MM.1S (cell line): ENCODE measurements around the gene NAA35.

Experiments used
- DNase-seq: peaks from one replicate; pipeline ENCODE4 v3.0.0-alpha.2; 2015
- H2AFZ ChIP-seq: fragments of 300-600 bp; sonication (generic); 2 replicates; pipeline ENCODE4 v1.6.0; 2016; ENCODE audit warnings: antibody characterized with exemption, low read length
- H3F3A ChIP-seq: fragments of 300-600 bp; sonication (generic); 2 replicates; pipeline ENCODE4 v1.6.1; 2016; ENCODE audit warnings: mild to moderate bottlenecking, antibody characterized with exemption, low read length, moderate library complexity, mixed read lengths; ENCODE audit not compliant: insufficient read depth
- H3K27ac ChIP-seq: fragments of 300-600 bp; sonication (generic); 2 replicates; pipeline ENCODE4 v1.5.1; 2016; ENCODE audit warnings: mild to moderate bottlenecking, low read length
- H3K27me3 ChIP-seq: fragments of 300-600 bp; sonication (generic); replicated peaks from 2 replicates; pipeline ENCODE4 v1.6.0; 2016; ENCODE audit warnings: low read length; ENCODE audit not compliant: insufficient read depth
- H3K36me3 ChIP-seq: fragments of 300-600 bp; sonication (generic); replicated peaks from 2 replicates; pipeline ENCODE4 v1.6.1; 2016; ENCODE audit warnings: mild to moderate bottlenecking, low read length, mixed read lengths; ENCODE audit not compliant: insufficient read depth
- H3K4me1 ChIP-seq: fragments of 300-600 bp; sonication (generic); 2 replicates; pipeline ENCODE4 v1.6.1; 2016; ENCODE audit warnings: low read length, mixed read lengths
- H3K4me2 ChIP-seq: fragments of 300-600 bp; sonication (generic); 2 replicates; pipeline ENCODE4 v1.6.0; 2016; ENCODE audit warnings: low read depth, low read length
- H3K4me3 ChIP-seq: fragments of 300-600 bp; sonication (generic); 2 replicates; pipeline ENCODE4 v1.5.1; 2016; ENCODE audit warnings: low read length, mixed read lengths
- H3K79me2 ChIP-seq: fragments of 300-600 bp; sonication (generic); 2 replicates; pipeline ENCODE4 v1.6.1; 2016; ENCODE audit warnings: mixed run types, low read length, mixed read lengths
- H3K9ac ChIP-seq: fragments of 300-600 bp; sonication (generic); 2 replicates; pipeline ENCODE4 v1.6.1; 2016; ENCODE audit warnings: low read length, mixed read lengths
- H3K9me2 ChIP-seq: fragments of 300-600 bp; sonication (generic); replicated peaks from 2 replicates; pipeline ENCODE4 v1.6.1; 2016; ENCODE audit warnings: mild to moderate bottlenecking, low read length, mixed read lengths; ENCODE audit not compliant: insufficient read depth
- H3K9me3 ChIP-seq: fragments of 300-600 bp; sonication (generic); replicated peaks from 2 replicates; pipeline ENCODE4 v1.6.1; 2016; ENCODE audit warnings: mild to moderate bottlenecking, low read length, mixed read lengths; ENCODE audit not compliant: insufficient read depth
- H4K20me1 ChIP-seq: fragments of 300-600 bp; sonication (generic); 2 replicates; pipeline ENCODE4 v1.6.1; 2016; ENCODE audit warnings: mild to moderate bottlenecking, low read length, moderate library complexity, mixed read lengths; ENCODE audit not compliant: insufficient read depth
- EZH2 ChIP-seq: fragments of 300-600 bp; sonication (generic); optimal IDR thresholded peaks from 2 replicates; pipeline ENCODE3; 2017; ENCODE audit warnings: low read depth, mild to moderate bottlenecking, antibody characterized with exemption, low read length, mixed read lengths
- EZH2phosphoT487 ChIP-seq: fragments of 300-600 bp; sonication (generic); IDR thresholded peaks from 2 replicates; pipeline ENCODE4 v1.6.1; 2018; ENCODE audit warnings: antibody characterized with exemption, low read length
- TF ChIP-seq, protein P1 (sequence below): fragments of 300-600 bp; sonication (generic); IDR thresholded peaks from 2 replicates; pipeline ENCODE4 v1.5.1; 2016; ENCODE audit warnings: antibody characterized with exemption, low read length, mixed read lengths

The NAA35 gene

GRCh38 chr9:86041311-86041741, 100.4 kb downstream of the NAA35 start:
- no peaks in the 10 kb centered on the region for H3F3A ChIP-seq
- H3K79me2 ChIP-seq: no peaks in the 10 kb centered on the region
- no peak overlapping the region for H2AFZ ChIP-seq
- no peak overlapping the region for H3K27ac ChIP-seq
- H4K20me1 ChIP-seq: no peaks in the 10 kb centered on the region
- DNase-seq: no peak
- no peaks in the 10 kb centered on the region for H3K4me1 ChIP-seq
- H3K9me2 ChIP-seq: no peaks in the 10 kb centered on the region
- H3K4me2 ChIP-seq: no peak overlapping the region
- no peak overlapping the region for H3K4me3 ChIP-seq
- TF ChIP-seq, protein P1, sequence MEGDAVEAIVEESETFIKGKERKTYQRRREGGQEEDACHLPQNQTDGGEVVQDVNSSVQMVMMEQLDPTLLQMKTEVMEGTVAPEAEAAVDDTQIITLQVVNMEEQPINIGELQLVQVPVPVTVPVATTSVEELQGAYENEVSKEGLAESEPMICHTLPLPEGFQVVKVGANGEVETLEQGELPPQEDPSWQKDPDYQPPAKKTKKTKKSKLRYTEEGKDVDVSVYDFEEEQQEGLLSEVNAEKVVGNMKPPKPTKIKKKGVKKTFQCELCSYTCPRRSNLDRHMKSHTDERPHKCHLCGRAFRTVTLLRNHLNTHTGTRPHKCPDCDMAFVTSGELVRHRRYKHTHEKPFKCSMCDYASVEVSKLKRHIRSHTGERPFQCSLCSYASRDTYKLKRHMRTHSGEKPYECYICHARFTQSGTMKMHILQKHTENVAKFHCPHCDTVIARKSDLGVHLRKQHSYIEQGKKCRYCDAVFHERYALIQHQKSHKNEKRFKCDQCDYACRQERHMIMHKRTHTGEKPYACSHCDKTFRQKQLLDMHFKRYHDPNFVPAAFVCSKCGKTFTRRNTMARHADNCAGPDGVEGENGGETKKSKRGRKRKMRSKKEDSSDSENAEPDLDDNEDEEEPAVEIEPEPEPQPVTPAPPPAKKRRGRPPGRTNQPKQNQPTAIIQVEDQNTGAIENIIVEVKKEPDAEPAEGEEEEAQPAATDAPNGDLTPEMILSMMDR: no peak
- TF ChIP-seq EZH2: no peak
- TF ChIP-seq EZH2phosphoT487: no peak
- no peaks in the 10 kb centered on the region for H3K27me3 ChIP-seq
- H3K9me3 ChIP-seq: no peaks in the 10 kb centered on the region
- no peaks in the 10 kb centered on the region for H3K36me3 ChIP-seq
- H3K9ac ChIP-seq: no peak overlapping the region

DNA sequence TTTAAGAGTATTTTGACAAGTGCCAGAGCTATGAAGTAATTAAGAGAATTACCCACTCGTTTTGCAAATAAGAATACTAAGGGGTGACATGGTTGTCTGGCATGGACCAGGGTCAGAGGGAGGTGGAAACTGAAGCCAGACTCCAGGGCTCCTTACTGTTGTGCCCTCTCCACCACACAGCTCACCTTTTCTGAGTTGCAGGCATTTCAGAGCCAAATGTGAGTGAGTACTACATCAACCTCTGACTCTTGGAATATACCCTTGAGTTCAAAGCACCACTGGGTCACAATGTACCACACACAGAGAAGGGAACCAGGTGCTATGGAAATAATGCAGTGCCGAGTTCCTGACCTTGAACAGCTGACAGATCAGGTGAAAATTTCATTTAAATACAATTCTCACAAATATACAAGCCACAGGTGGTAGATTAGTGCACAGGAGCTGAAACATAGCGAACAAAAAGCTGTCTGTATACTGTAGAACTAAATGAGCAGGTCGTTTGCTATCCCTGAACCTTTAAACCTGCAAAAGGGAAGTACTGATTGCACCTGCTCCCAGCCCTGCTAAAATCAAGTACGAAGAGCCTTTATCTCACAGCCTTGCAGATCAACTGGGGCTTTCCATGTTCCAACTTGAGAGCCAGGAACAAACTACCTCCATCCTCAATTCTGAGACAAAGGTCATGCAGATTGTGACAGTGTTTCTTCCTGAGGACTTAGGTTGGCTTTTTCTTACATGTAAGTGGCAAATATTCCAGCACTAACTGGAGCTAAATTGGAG, 101.4 kb downstream of the NAA35 start:
- H4K20me1 ChIP-seq: no peaks in the 10 kb centered on the region
- H3K9me2 ChIP-seq: no peaks in the 10 kb centered on the region
- no peak overlapping the region for H3K4me2 ChIP-seq
- no peaks in the 10 kb centered on the region for H3K9me3 ChIP-seq
- H3K36me3 ChIP-seq: no peaks in the 10 kb centered on the region
- H2AFZ ChIP-seq: no peak overlapping the region
- H3K9ac ChIP-seq: no peak overlapping the region
- DNase-seq: no peak
- no peaks in the 10 kb centered on the region for H3K79me2 ChIP-seq
- H3K27ac ChIP-seq: no peak overlapping the region
- TF ChIP-seq, protein P1: no peak
- no peak overlapping the region for H3K4me3 ChIP-seq
- H3K4me1 ChIP-seq: no peaks in the 10 kb centered on the region
- no peaks in the 10 kb centered on the region for H3K27me3 ChIP-seq
- H3F3A ChIP-seq: no peaks in the 10 kb centered on the region

GRCh38 chr9:86043586-86043985, 102.6 kb downstream of the NAA35 start:
- Histone ChIP-seq H3K4me3 (no peak overlapping the region), H4K20me1 (no peaks in the 10 kb centered on the region), H3K4me1 (no peaks in the 10 kb centered on the region), H3K4me2 (no peak overlapping the region), H3K79me2 (no peaks in the 10 kb centered on the region), H3K9me3 (no peaks in the 10 kb centered on the region), H3K9ac (no peak overlapping the region), H3K36me3 (no peaks in the 10 kb centered on the region), H3K9me2 (no peaks in the 10 kb centered on the region), H3F3A (no peaks in the 10 kb centered on the region), H3K27ac (no peak overlapping the region), H2AFZ (no peak overlapping the region), H3K27me3 (no peaks in the 10 kb centered on the region)
- TF ChIP-seq, protein P1: no peak
- DNase-seq: no peak
